GM12801 (cell line): Measurements from ENCODE around the gene CCDC78.

Experiments
- TF ChIP-seq, protein P1 (sequence below): IDR thresholded peaks from one replicate; pipeline ENCODE4 v1.5.1; 2011; ENCODE audit warnings: control low read depth; ENCODE audit not compliant: insufficient read length; ENCODE audit errors: extremely low read depth

Gene CCDC78

DNA sequence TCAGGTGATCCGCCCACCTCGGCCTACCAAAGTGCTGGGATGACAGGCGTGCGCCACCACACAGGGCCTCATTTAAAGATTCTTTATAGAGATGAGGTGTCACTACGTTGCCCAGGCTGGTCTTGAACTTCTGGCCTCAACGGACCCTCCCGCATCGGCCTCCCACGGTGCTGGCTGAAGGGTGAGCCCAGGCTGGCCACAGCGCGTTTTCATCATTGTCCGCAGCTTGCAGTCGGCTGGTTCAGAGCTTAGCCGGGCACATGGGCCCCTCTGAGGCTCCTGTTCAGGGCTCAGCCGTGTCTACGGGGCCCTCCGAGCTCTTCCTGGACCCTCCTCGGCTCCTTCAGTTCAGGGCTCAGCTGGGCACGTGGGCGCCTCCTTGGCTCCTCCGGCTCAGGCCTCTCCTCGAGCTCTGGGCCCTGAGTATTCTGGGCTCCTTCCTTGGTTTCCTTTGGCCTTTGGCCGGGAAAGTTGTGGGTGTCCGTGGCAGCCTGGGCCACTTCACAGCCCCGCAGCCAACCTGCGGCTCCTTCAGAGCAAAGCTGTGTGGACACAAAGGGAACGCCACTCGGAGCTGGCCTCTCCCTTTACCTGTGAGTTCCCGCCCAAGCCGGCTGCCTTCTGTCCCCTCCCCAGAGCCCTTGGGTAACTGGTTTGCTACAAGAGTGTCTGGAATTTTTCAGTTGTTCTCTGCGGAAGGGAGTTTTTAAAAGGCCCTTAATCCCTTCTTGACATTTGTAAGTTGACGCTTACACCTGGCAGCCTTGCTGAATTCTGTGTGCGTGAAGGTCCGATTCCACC, 33.1 kb upstream of the CCDC78 start:
- TF ChIP-seq, protein P1, sequence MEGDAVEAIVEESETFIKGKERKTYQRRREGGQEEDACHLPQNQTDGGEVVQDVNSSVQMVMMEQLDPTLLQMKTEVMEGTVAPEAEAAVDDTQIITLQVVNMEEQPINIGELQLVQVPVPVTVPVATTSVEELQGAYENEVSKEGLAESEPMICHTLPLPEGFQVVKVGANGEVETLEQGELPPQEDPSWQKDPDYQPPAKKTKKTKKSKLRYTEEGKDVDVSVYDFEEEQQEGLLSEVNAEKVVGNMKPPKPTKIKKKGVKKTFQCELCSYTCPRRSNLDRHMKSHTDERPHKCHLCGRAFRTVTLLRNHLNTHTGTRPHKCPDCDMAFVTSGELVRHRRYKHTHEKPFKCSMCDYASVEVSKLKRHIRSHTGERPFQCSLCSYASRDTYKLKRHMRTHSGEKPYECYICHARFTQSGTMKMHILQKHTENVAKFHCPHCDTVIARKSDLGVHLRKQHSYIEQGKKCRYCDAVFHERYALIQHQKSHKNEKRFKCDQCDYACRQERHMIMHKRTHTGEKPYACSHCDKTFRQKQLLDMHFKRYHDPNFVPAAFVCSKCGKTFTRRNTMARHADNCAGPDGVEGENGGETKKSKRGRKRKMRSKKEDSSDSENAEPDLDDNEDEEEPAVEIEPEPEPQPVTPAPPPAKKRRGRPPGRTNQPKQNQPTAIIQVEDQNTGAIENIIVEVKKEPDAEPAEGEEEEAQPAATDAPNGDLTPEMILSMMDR: no peak

DNA sequence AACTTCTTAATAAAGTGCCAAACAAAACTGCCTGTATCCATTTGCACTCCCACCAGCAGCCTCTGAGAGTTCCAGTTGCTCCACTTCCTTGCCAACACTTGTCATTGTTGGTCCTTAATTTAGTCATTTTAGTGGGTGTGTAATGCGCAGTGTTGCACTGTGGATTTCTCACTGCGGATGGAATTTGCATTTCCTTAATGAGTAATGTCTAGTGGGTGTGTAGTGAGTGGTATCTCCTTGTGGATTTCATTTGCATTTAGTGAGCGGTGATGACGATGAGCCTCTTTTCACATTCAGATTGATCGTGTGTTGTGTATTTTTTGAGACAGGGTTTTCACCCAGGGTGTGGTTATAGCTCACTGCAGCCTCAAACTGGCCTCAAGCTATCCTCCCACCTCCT, 30.2 kb upstream of the CCDC78 start:
- TF ChIP-seq, protein P1: no peak

DNA sequence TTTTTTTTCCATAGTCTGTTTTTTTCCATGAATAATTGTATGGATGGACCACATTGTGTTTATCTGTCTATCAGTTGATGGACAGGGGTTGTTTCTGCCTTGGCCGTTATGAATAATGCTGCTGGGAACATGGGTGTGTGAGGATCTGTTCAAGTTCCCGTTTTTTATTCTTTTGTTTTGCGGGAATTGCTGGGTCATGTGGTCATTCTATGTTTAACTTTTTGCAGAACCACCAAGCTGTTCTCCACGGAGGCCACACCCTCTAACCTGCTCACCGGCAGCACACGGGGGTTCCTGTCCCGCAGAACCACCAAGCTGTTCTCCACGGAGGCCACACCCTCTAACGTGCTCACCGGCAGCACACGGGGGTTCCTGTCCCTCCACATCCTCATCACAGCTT, 28.4 kb upstream of the CCDC78 start:
- TF ChIP-seq, protein P1: no peak

DNA sequence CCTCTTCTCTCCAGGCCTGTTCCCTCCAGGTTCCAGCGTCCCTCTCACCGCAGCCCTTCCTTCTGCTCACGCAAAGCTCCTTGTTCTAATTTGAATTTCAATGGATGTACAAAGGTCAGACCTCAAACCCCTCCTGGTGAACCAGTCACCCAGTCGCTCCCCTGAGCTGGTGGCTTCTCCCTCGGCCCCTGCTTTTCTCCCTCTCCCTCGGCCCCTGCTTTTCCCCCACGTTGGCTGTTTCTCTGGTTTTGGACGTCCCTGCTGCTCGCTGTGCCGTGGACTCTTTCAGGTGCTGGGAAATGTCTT, 25.7 kb upstream of the CCDC78 start:
- TF ChIP-seq, protein P1: no peak

DNA sequence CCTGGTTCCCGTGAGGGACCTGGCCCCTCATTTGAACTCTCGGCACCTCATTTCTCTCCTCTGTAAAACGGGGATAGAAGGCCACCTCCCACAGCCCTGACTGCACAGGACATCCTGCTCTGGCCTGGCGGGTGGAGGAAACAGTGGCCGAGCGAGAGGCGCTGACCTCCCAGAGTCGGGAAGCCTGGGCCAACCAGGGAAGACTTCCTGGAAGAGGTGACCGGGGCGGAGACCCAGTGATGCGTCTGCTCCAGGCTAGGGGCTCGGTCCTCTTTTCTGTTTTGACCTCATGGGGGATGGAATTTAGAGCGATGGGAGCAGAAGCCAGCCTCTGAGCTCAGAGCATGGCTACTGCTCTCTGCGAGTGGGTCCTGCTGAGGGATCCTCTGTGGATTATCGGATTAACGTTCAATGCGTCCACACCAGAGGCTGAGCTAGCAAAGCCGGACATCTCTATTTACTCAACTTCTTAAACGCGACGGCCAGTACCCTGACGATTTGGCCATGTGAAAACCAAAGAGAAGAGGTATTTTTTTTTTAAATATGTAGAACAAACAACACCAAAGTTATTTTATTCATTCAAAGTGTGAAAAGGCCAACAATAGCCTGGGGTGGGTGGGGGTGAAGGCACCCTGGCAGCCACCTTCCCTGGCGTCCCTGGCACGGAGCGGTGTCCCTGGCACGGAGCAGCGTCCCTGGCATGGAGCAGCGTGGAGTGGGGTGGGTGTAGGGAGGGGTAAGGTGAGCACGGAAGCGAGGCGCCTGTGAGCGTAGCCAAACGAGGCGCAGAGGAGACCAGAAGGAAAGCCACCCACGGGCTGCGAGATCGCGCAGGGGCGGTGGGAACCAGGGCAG, 25.1 kb upstream of the CCDC78 start:
- TF ChIP-seq, protein P1: no peak

DNA sequence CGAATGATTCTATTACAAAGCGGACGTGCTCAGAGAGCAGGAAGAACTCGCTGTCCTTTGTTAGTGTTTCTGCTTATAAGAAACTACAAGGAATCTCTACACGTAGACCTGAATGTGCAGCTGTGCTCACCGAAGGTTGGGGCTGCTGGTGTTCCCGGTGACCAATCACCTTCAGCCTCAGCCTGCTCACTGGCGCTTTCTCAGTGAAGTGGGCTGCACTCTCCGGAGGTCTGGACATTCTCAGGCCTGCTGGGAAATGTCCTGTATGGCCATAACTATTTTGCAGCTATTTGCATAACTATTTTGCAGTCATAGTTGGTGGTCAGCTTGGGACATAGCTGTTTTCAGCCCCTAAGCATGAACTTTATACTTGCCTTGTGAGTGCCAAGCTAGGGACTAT, 24.2 kb upstream of the CCDC78 start:
- TF ChIP-seq, protein P1: no peak

DNA sequence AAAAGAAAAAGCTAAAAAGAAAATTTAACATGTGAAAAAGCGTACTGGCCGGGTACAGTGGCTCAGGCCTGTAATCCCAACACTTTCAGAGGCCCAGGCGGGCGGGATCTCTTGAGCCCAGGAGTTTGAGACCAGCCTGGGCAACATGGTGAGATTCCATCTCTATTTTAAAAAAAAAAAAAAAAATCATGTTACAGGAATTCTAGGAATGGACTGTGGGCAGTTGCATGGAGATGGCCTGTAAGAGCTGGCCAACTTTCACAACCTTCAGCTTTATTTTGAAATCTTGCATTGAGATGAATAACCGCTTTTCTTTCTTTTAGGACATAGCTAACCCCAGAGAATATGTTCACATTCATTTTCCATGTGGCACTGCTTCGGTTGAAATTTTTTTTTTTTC, 22.8 kb upstream of the CCDC78 start:
- TF ChIP-seq, protein P1: no peak
